ENCODE data around the gene OTUD5.

OTUD5 gene

DNA sequence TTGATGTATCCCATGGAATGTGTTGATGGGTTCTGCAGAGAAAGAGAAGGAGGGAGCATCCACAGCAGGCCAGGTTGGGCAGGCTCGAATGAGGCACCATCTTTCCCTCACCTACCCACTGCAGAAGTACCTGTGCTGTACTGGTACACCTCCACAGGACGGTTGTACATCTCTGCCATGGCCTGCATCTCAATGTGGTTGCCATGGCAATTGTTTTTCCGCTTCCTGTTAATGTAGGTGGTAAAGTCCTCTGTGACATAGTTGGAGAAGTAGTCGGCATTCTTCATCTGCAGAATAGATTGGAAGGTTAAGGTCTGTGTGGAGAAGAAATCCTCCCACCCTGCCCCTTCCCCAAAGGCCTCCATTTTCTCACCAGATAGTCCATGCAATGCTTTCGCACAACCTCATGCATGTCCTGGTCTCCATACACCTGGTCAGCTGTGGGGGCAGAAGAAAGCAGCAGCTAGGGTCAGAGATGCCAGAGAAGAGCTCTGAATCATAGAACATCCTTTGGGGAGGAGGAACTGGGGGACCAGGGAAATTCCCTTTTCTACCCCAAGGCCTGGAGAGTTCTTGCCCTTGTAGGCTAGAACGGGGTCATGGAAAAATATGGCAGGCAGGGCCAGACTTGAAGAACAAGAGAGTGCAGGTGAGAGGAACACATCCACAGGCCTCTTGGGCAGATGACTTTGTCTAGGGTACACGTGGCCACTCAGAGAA is 22.7 kb downstream of the OTUD5 start:
- H4K20me1 ChIP-seq (ENCODE audit: insufficient read depth, low read length): no peaks in the 10 kb centered on the region
- H3K4me1 ChIP-seq (ENCODE audit: insufficient read depth, low read length, severe bottlenecking): peaks cover 57% of the 10 kb centered on the region
- H3K4me3 ChIP-seq (ENCODE audit: low read depth, low read length, poor library complexity, severe bottlenecking): no peak overlapping the region
- H3K36me3 ChIP-seq (ENCODE audit: insufficient read depth, low read length): peaks cover 38% of the 10 kb centered on the region
- H3K79me2 ChIP-seq (ENCODE audit: insufficient read depth, low read length): no peaks in the 10 kb centered on the region
- H3K4me2 ChIP-seq (ENCODE audit: low read length): no peak overlapping the region
- H3K27me3 ChIP-seq (ENCODE audit: insufficient read depth, low read length): no peaks in the 10 kb centered on the region
- peak overlapping the region; percentile 77 for H3K27ac ChIP-seq (ENCODE audit: low read depth, low read length, poor library complexity, severe bottlenecking)
- no peaks in the 10 kb centered on the region for H3F3A ChIP-seq (ENCODE audit: insufficient read depth, low read length)
- H3K9me2 ChIP-seq (ENCODE audit: low read depth, low read length): no peaks in the 10 kb centered on the region
- TF ChIP-seq EZH2 (IDR thresholded peaks at IDR 0.05; ENCODE audit: borderline replicate concordance, low read length): no peak
- TF ChIP-seq, protein P1, sequence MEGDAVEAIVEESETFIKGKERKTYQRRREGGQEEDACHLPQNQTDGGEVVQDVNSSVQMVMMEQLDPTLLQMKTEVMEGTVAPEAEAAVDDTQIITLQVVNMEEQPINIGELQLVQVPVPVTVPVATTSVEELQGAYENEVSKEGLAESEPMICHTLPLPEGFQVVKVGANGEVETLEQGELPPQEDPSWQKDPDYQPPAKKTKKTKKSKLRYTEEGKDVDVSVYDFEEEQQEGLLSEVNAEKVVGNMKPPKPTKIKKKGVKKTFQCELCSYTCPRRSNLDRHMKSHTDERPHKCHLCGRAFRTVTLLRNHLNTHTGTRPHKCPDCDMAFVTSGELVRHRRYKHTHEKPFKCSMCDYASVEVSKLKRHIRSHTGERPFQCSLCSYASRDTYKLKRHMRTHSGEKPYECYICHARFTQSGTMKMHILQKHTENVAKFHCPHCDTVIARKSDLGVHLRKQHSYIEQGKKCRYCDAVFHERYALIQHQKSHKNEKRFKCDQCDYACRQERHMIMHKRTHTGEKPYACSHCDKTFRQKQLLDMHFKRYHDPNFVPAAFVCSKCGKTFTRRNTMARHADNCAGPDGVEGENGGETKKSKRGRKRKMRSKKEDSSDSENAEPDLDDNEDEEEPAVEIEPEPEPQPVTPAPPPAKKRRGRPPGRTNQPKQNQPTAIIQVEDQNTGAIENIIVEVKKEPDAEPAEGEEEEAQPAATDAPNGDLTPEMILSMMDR (IDR thresholded peaks at IDR 0.05; ENCODE audit: low read length): no peak
- no peak overlapping the region for H2AFZ ChIP-seq (ENCODE audit: low read length)
- H3K9me3 ChIP-seq (ENCODE audit: low read length): no peaks in the 10 kb centered on the region
- H3K9ac ChIP-seq (ENCODE audit: low read length): no peak overlapping the region

DNA sequence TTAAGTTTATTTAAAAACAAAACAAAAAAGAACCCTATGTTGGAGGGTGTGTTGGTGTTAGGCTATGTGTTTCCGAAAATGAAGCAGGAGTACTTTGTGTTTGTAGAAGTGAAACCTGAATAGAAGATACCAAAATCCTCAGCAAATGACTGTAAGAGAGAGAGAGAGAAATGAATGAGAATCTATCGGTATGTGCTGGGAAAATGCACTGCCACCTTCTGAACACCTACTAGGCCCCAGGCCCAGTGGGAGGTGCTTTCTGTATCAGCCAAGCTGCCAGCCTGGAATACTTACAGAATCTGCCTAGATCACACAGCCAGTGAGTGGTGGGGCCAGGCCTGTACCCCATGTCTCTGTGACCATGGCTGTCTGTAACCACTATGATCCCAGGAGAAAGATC is 23.6 kb downstream of the OTUD5 start:
- Histone ChIP-seq H3K4me3 (ENCODE audit: low read depth, low read length, poor library complexity, severe bottlenecking) (no peak overlapping the region), H3K27ac (ENCODE audit: low read depth, low read length, poor library complexity, severe bottlenecking) (peak overlapping the region; percentile 72), H4K20me1 (ENCODE audit: insufficient read depth, low read length) (no peaks in the 10 kb centered on the region), H3K79me2 (ENCODE audit: insufficient read depth, low read length) (no peaks in the 10 kb centered on the region), H3K9ac (ENCODE audit: low read length) (no peak overlapping the region), H3K27me3 (ENCODE audit: insufficient read depth, low read length) (no peaks in the 10 kb centered on the region), H3K36me3 (ENCODE audit: insufficient read depth, low read length) (peaks cover 38% of the 10 kb centered on the region), H2AFZ (ENCODE audit: low read length) (no peak overlapping the region), H3K4me2 (ENCODE audit: low read length) (no peak overlapping the region), H3F3A (ENCODE audit: insufficient read depth, low read length) (no peaks in the 10 kb centered on the region), H3K9me2 (ENCODE audit: low read depth, low read length) (no peaks in the 10 kb centered on the region), H3K9me3 (ENCODE audit: low read length) (no peaks in the 10 kb centered on the region), H3K4me1 (ENCODE audit: insufficient read depth, low read length, severe bottlenecking) (peaks cover 47% of the 10 kb centered on the region)
- TF ChIP-seq, protein P1 (IDR thresholded peaks at IDR 0.05; ENCODE audit: low read length): no peak
- TF ChIP-seq EZH2 (IDR thresholded peaks at IDR 0.05; ENCODE audit: borderline replicate concordance, low read length): no peak

DNA sequence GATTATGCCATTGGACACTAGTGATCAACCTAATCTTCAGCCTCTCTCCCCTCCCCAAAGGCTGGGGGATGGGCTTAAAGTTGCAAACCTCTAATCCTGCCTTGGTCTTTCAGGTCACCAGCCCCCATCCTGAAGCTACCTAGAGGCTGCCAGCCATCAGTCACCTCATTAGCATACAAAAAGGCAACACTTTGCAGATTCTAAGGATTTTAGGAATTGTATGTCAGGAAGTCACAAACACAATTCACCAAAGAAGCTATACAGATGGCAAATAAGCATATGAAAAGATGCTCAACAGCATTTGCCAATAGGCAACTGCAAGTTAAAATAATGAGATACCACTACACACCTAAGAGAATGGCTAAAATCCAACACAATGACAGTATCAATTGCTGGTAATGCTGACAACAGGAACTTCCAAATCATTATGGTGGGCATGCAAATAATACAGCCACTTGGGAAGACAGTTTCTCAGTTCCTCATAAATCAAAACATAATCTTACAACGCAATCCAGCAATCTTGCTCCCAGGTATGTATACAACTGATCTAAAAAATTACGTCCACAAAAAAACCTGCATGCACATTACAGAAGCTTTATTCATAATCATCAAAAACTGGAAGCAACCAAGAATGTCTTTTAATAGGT is 29.5 kb downstream of the OTUD5 start:
- Histone ChIP-seq H3K36me3 (ENCODE audit: insufficient read depth, low read length) (peaks cover 34% of the 10 kb centered on the region), H3K9me3 (ENCODE audit: low read length) (no peaks in the 10 kb centered on the region), H3K4me1 (ENCODE audit: insufficient read depth, low read length, severe bottlenecking) (peaks cover 12% of the 10 kb centered on the region), H3K27me3 (ENCODE audit: insufficient read depth, low read length) (no peaks in the 10 kb centered on the region), H3K9ac (ENCODE audit: low read length) (no peak overlapping the region), H3K4me2 (ENCODE audit: low read length) (no peak overlapping the region), H3F3A (ENCODE audit: insufficient read depth, low read length) (no peaks in the 10 kb centered on the region), H3K4me3 (ENCODE audit: low read depth, low read length, poor library complexity, severe bottlenecking) (no peak overlapping the region), H2AFZ (ENCODE audit: low read length) (no peak overlapping the region), H3K79me2 (ENCODE audit: insufficient read depth, low read length) (no peaks in the 10 kb centered on the region), H3K9me2 (ENCODE audit: low read depth, low read length) (no peaks in the 10 kb centered on the region), H4K20me1 (ENCODE audit: insufficient read depth, low read length) (no peaks in the 10 kb centered on the region), H3K27ac (ENCODE audit: low read depth, low read length, poor library complexity, severe bottlenecking) (no peak overlapping the region)
- TF ChIP-seq, protein P1 (IDR thresholded peaks at IDR 0.05; ENCODE audit: low read length): no peak
- TF ChIP-seq EZH2 (IDR thresholded peaks at IDR 0.05; ENCODE audit: borderline replicate concordance, low read length): no peak
